HG02943 (cell line): ENCODE results near the gene SH3BP5.

Experiments used
- ATAC-seq: cut with Tn5 transposase; IDR thresholded peaks from one replicate; pipeline ENCODE4 v1.9.1; 2021; ENCODE audit warnings: mild to moderate bottlenecking, low read depth, moderate library complexity; ENCODE audit not compliant: unreplicated experiment

The SH3BP5 gene

GRCh38 chr3:15281817-15282216 is 50.6 kb downstream of the SH3BP5 start:
- ATAC-seq = no peak

DNA sequence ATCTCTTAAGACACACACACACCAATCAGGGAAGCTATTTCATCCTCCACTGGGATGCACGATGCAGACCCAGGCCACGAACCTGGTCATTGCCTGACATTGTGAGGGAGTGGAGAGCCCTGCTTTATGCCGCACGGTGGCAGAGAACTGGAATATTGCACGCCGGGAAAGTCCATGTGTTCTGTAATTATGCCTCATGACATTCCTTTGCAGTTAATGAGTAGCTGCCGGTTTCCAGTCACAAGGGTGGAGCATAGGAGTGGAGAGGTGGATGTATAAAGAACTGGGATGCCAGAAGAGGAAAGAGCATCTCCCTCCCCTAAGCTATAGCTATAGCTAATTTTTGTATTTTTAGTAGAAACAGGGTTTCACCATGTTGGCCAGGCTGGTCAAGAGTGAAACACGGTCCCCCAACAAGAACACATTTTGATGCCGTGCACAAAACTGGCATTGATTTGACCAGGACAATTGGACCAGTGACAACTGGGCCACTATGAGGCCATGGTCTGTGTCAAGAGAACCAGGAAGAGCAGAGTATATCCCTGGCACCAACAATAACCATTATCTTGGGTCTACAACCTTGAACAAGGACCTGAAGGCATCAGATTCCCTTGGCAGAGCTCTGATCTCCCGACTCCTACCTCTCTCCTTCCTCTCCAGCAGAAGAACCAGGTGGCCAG is 51.4 kb downstream of the SH3BP5 start:
- no peak for ATAC-seq

- no peak for ATAC-seq
Observed at GRCh38 chr3:15279671-15280402, 52.5 kb downstream of the SH3BP5 start.

DNA sequence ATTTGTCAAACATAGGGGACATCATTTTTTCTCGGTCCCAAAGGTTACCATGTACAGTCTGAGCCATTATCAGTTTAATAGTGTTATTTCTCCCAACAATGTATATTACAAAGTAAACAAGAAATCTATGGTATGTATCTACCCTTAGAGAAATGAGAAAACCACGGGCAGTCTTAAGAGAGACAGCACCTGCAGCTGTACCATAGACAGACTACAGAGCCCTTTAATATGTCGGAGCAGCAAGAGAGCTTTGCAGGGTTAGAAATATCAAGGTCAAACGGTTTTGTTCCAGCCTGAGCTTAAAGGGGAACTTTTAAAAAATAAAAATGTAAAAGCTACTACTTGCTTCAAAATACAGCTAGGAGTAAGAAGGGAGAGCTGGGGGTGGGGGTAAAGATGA is 53.2 kb downstream of the SH3BP5 start:
- ATAC-seq = no peak

DNA sequence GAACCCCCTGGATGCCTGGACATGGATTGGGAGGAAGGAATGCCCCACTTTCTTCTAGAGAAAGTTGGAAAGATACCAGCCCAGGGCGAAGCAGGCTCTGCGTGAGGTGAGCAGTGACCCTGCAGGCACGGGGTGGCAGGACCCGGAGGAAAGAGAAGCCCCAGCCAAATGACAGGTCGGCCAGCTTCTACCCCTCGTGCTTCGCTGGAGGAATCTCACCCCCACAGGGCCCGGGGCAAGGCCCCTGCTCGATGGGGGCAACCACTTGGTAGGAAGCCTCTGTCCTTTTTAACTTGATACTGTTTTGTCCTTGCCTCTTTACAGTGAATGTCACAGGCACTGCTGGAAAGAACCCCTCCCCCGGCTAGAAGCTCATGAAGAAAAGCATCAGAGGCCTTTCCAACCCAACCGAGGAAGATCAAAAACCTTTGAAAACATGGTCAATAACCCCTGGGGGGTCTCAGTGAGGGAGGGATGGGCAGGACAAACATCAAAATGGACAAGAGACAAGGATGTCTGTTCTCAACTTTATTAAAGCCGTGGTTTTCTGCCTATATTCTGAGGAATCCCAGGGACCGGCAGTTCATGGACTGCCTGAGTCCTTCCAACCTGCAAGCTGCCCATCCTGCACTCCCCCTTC is 54.4 kb downstream of the SH3BP5 start:
- no peak for ATAC-seq

DNA sequence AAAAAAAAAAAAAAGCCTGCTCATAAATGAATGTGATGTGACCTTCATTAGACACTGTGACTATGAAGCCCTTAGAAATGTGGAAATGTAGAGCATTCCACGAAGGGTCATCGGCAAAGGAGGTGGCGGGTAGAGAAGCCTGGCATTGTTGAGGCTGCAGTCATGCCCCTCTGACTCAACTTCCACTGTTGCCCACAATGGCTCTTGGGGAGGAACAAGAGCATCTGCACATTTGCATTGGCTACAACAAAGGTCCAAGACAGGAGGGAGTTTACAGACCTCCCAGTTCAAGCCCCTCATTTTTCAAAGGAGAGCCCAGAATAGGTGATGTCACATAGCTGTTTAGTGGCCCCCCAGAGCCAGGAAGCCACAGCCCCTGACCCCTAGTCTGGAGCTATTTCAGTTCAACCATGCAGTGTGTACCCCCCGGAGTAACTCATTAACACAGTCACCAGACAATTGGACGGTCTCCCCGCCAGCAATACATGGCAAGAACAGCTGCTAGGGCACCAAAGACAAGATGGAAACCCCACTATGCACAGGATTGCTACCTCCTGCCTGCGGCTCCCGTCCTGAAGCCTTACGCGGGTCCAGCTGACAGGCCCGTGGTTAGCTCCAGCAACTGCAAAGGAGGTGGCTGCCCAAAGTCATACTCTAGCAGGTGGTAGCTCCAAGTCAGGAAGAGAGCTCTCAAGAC is 56.2 kb downstream of the SH3BP5 start:
- no peak for ATAC-seq

- no peak for ATAC-seq
Observed at GRCh38 chr3:15273227-15273626, 59.2 kb downstream of the SH3BP5 start.

- ATAC-seq = no peak
Observed at GRCh38 chr3:15272426-15273196, 59.8 kb downstream of the SH3BP5 start.

GRCh38 chr3:15271785-15272381 is 60.5 kb downstream of the SH3BP5 start:
- peak; percentile 49 for ATAC-seq

- no peak for ATAC-seq
Observed at GRCh38 chr3:15271030-15271429, 61.4 kb downstream of the SH3BP5 start.

DNA sequence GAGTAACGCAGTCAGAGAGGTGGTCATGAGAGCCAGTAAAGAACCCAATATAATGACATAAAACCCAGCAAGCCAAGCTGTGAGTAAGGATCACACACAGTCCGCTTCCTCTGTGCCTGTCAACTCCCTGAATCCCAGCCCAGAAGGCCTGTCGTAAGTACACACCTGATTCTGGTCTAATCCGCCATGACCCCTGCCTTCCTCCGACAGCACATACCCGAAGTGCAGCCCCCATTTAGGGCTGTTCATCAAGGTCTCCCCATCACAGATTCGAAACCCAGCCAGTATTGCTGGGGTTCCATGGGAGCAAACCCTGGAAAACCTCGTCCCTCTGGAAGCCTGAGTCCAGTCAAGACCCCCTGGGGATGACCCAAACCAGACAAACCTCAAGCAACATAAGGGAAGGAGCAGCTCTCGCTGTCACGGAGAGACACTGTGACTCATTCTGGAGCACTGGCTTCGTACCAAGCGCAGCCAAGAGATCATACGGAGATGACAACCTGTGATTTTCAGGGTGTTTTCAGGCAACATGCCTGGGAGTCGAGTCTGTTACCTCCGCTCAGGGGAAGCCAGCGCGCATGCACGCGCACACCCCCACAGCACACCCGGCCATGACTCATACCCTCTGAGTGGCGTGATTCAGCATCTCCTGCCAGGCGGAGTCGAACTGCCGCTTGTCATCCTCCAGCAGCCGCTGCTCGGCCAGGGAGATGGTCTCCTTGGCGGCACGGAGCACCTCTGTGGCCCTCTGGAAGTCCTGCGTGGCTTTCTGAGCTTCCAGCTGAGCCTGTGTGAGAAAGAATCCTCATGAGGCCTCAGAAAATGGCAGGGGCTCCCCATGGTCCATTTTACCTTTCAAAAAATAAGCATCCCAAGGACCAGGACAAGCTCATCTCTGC is 63.0 kb downstream of the SH3BP5 start:
- ATAC-seq = peak; percentile 46

- no peak for ATAC-seq
Observed at GRCh38 chr3:15268033-15268631, 64.3 kb downstream of the SH3BP5 start.

- ATAC-seq = no peak
Observed at GRCh38 chr3:15267502-15267901, 64.9 kb downstream of the SH3BP5 start.

- ATAC-seq = no peak
Observed at GRCh38 chr3:15266510-15267376, 65.6 kb downstream of the SH3BP5 start.

GRCh38 chr3:15265655-15266509 is 66.5 kb downstream of the SH3BP5 start:
- no peak for ATAC-seq

- no peak for ATAC-seq
Observed at GRCh38 chr3:15264486-15264885, 67.9 kb downstream of the SH3BP5 start.

DNA sequence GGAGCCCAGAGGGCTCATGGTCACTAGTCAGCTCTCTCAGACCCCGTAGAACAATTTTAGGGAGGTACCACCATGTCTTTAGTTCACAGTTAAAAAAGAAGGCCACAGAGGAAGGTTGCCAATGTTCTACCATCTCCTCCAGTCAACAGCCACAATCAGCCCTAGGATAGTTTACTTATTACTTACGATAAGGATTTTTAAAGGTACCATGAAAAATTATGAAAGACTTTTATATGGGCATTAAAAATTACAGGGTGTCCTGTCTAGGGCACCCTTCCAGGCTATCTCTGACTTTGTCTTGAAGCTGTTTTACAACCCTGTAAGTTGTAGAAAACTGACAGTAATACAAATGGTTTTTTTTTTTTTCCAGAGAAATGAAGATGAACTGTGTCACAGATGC is 68.5 kb downstream of the SH3BP5 start:
- no peak for ATAC-seq
